Body of pancreas (tissue), 4 donors: ENCODE results near the gene TMEM266. TPM values are rescaled to one million over a fixed set of nuclear protein-coding genes. Genes with fewer than 3 reads are reported as not detected.

ENCODE experiments used
- ATAC-seq: fragments of 150-250 bp; one replicate; pipeline ENCODE4 v1.9.1; 2016
- DNase-seq, 4 donors: peaks; one replicate each; pipeline ENCODE4 v3.0.0-alpha.2; 2019
- H3K27ac ChIP-seq, 4 donors: fragments of 200-600 bp; sonication (generic); 1 replicate in 3 of 4; 2 replicates in 1 of 4; pipeline versions ENCODE4 v1.5.1 to v1.6.1; 2016 to 2019; ENCODE audit warnings: mild to moderate bottlenecking in 1 of 4, mixed read lengths in 1 of 4, moderate library complexity in 1 of 4
- H3K27me3 ChIP-seq, 2 donors: fragments of 200-600 bp; sonication (generic); one replicate each; pipeline ENCODE4 v1.6.0; 2016; ENCODE audit warnings: mild to moderate bottlenecking in 1 of 2
- H3K36me3 ChIP-seq, 2 donors: fragments of 200-600 bp; sonication (generic); replicated peaks in 1 of 2; 2 replicates each; pipeline ENCODE4 v1.5.1; 2016; ENCODE audit warnings: low read depth in 2 of 2; ENCODE audit not compliant: insufficient read depth in 1 of 2
- H3K4me1 ChIP-seq: fragments of 200-600 bp; sonication (generic); one replicate; pipeline ENCODE4 v1.6.0; 2016
- H3K4me3 ChIP-seq, 2 donors: fragments of 200-600 bp; sonication (generic); 1 replicate in 1 of 2; 2 replicates in 1 of 2; pipeline ENCODE4 v1.5.1; 2016 to 2019
- H3K9me3 ChIP-seq, 3 donors: fragments of 200-600 bp; sonication (generic); 1 replicate in 2 of 3; 2 replicates in 1 of 3; pipeline ENCODE4 v1.5.1; 2016
- POLR2A ChIP-seq, 3 donors: fragments of 450-650 bp; IDR thresholded peaks; one replicate each; pipeline ENCODE4 v1.6.1; 2016; ENCODE audit warnings: antibody characterized with exemption in 3 of 3, mild to moderate bottlenecking in 2 of 3
- WGBS, 2 donors: methylation state at CpG; one replicate each; pipeline ENCODE4 v1.1.5; 2017; 5-methylcytosine and 5-hydroxymethylcytosine counted together
- intact Hi-C: fragments of 100-400 bp; cut with DNase I; formaldehyde crosslinking; loops from one replicate; pipeline ENCODE4 v1.15.1; 2023
- total RNA-seq, 2 donors: library from RNA; depleted of rRNA; stranded (reverse); fragments of >200 nt; gene quantifications; one replicate each; pipeline ENCODE4 v1.1.0, GENCODE V29; 2016
- TF ChIP-seq, protein P1 (sequence below), 7 experiments: fragments of 450-650 bp in 4 of 7; fragments of 200-600 bp in 3 of 7; sonication (generic) in 3 of 7; IDR thresholded peaks; one replicate each; pipeline ENCODE4 v1.5.1; 2016 to 2019; ENCODE audit warnings: antibody characterized with exemption in 7 of 7

TMEM266 gene
- total RNA-seq, 2 donors from 2014 or later = 0.66 to 9.1 TPM

- WGBS, 2 donors = 77 to 90% methylated on average over 6 of the region's 6 CpGs
- no peaks in the 10 kb centered on the region for H3K9me3 ChIP-seq
- H3K4me1 ChIP-seq = peaks cover 15% of the 10 kb centered on the region
- intact Hi-C loops = no loop called here
- H3K4me3 ChIP-seq = no peak overlapping the region
- no peak overlapping the region for H3K27ac ChIP-seq
- no peaks in the 10 kb centered on the region for H3K27me3 ChIP-seq
- DNase-seq = no peak
- ATAC-seq = no peak
- TF ChIP-seq POLR2A (IDR thresholded peaks at IDR 0.05) = no peak
- TF ChIP-seq, protein P1, sequence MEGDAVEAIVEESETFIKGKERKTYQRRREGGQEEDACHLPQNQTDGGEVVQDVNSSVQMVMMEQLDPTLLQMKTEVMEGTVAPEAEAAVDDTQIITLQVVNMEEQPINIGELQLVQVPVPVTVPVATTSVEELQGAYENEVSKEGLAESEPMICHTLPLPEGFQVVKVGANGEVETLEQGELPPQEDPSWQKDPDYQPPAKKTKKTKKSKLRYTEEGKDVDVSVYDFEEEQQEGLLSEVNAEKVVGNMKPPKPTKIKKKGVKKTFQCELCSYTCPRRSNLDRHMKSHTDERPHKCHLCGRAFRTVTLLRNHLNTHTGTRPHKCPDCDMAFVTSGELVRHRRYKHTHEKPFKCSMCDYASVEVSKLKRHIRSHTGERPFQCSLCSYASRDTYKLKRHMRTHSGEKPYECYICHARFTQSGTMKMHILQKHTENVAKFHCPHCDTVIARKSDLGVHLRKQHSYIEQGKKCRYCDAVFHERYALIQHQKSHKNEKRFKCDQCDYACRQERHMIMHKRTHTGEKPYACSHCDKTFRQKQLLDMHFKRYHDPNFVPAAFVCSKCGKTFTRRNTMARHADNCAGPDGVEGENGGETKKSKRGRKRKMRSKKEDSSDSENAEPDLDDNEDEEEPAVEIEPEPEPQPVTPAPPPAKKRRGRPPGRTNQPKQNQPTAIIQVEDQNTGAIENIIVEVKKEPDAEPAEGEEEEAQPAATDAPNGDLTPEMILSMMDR (IDR thresholded peaks at IDR 0.05) = no peak
- H3K36me3 ChIP-seq = no peaks in the 10 kb centered on the region
Measured at GRCh38 chr15:76201536-76202255, 141.9 kb downstream of the TMEM266 start.

DNA sequence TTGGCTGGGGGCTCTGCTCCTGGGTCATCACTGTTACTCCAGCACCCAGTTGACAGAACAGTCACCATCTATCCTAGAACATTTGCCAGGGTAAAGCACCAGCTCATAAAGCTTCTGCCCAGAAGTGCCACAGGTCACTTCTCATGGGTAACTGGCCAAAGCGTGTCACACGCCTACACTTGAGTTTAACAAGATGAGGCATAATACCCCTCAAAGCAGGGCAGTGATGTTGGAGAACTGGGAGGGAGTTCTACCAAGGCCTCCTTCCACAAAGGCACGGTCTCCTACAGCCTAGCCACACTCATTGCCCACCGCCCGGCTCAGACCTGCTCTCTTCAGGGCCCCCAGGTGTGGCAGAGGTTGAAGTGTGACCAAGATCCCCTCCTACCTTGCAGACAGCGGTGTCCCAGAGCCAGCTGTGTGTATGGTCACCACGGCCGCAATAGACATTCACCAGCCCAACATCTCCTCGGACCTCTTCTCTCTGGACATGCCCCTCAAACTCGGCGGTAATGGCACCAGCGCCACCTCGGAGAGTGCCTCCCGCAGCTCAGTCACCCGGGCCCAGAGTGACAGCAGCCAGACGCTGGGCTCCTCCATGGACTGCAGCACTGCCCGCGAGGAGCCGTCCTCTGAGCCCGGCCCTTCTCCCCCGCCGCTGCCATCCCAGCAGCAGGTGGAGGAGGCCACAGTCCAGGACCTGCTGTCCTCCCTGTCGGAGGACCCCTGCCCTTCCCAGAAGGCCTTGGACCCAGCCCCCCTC lies 143.7 kb downstream of the TMEM266 start:
- WGBS, 2 donors = 95% methylated on average over 18 to 22 of the region's 23 CpGs
- no peaks in the 10 kb centered on the region for H3K27me3 ChIP-seq
- ATAC-seq (no peak), DNase-seq (peak in 1 of 4 donors; percentile 9)
- H3K4me1 ChIP-seq = peaks cover 5% of the 10 kb centered on the region
- TF ChIP-seq POLR2A (IDR thresholded peaks at IDR 0.05) = no peak
- TF ChIP-seq, protein P1 (IDR thresholded peaks at IDR 0.05) = no peak
- H3K27ac ChIP-seq = no peak overlapping the region
- H3K4me3 ChIP-seq = no peak overlapping the region
- no peaks in the 10 kb centered on the region for H3K36me3 ChIP-seq
- intact Hi-C loops = no loop called here
- no peaks in the 10 kb centered on the region for H3K9me3 ChIP-seq

GRCh38 chr15:76204109-76204845 lies 144.5 kb downstream of the TMEM266 start:
- H3K36me3 ChIP-seq = no peaks in the 10 kb centered on the region
- H3K4me1 ChIP-seq = peaks cover 5% of the 10 kb centered on the region
- peak in 1 of 4 donors; percentile 7 for DNase-seq
- no peak overlapping the region for H3K27ac ChIP-seq
- TF ChIP-seq POLR2A (IDR thresholded peaks at IDR 0.05) = no peak
- TF ChIP-seq, protein P1 (IDR thresholded peaks at IDR 0.05) = no peak
- H3K9me3 ChIP-seq = no peaks in the 10 kb centered on the region
- 88 to 95% methylated on average over 9 to 17 of the region's 18 CpGs for WGBS, 2 donors
- no peak for ATAC-seq
- H3K27me3 ChIP-seq = no peaks in the 10 kb centered on the region
- no peak overlapping the region for H3K4me3 ChIP-seq
- intact Hi-C loops = no loop called here

GRCh38 chr15:76204916-76205460 lies 145.2 kb downstream of the TMEM266 start:
- Histone ChIP-seq H3K36me3 (no peaks in the 10 kb centered on the region), H3K9me3 (no peaks in the 10 kb centered on the region), H3K27me3 (no peaks in the 10 kb centered on the region), H3K4me3 (no peak overlapping the region), H3K4me1 (peaks cover 5% of the 10 kb centered on the region), H3K27ac (no peak overlapping the region)
- intact Hi-C loops = no loop called here
- TF ChIP-seq, protein P1 (IDR thresholded peaks at IDR 0.05) = no peak
- TF ChIP-seq POLR2A (IDR thresholded peaks at IDR 0.05) = no peak
- 96 to 97% methylated on average over 11 of the region's 11 CpGs for WGBS, 2 donors
- ATAC-seq (no peak), DNase-seq (no peak)
